Measurements from ENCODE around the gene SRPRB.

Gene SRPRB, protein sequence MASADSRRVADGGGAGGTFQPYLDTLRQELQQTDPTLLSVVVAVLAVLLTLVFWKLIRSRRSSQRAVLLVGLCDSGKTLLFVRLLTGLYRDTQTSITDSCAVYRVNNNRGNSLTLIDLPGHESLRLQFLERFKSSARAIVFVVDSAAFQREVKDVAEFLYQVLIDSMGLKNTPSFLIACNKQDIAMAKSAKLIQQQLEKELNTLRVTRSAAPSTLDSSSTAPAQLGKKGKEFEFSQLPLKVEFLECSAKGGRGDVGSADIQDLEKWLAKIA

DNA sequence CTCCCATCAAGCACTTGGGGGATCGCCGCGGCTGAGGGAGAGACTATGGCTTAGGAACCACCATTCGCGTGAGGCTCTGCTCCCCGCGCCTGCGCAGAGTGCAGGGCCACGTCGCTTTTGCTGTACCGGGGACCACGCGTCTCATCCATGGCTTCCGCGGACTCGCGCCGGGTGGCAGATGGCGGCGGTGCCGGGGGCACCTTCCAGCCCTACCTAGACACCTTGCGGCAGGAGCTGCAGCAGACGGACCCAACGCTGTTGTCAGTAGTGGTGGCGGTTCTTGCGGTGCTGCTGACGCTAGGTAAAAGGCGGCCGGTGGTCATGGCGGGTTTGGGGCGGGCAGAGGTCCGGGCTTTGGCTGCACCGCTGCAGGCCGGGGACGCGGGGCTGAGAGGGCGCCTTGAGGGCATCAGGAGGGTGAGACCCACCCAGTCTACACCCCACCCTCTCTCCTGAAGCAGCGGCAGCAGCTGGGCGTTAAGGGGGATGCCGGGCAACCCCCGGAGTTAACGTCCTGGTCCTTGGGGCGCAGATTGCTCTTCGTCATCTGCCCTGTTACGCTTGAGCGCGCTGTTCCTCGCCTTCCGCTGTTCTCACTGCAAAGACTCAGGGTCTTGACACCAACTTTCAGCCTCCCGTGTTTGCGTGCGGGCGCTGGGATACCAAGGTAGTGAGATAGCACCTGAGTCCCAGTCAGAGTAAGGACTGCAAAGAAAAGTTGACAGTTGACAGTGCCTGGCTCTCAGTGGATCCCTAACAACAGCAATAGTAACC lies at the start of gene SRPRB:
Gene SRPRB (plus strand): TSS at position 114 of the 774 bp plus-strand sequence. CDS start 34 bp downstream, at position 148.
- peak; percentile 75 to 87 for DNase-seq

DNA sequence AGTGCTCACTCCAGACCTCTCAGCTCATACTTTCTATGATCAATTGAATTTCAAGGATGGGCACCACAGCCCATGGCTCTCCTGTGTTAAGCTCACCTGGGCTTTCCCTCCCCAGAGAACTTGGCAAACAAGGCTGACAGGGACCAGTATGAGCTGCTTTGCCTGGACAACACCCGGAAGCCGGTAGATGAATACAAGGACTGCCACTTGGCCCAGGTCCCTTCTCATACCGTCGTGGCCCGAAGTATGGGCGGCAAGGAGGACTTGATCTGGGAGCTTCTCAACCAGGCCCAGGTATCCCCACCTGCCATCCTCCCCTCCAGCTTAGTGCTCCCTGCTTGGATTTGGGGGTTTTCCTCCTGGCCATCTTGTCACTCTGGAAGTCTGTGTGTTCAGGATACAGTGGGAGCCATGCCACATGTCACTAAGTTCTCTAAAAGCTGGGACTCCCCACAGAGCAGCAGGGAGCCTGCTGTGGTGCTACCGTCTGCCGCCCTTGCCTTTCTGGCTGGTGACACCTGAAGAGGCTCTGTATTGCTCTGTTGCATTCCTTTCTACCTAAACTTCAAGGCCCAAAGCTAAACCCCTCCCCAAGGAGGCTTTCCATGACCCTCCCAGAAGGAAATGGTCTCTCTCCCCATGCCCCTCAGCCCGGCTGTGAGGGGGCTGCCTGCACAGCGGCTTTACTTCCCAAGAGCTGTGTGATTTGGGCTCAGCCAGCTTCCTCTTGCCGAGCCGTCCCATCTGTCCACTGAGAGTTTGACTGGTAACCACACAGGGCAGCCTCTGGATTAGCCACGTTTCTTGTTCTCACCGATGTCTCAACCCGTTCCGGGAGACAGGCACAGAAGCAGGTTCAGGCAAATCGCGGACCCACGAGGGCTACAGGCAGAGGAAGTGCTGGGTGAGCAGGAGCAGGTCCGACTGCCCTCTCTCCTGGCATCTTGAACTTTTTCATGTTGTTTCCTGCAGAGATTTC lies 48.6 kb upstream of the SRPRB start:
- no peak for DNase-seq

DNA sequence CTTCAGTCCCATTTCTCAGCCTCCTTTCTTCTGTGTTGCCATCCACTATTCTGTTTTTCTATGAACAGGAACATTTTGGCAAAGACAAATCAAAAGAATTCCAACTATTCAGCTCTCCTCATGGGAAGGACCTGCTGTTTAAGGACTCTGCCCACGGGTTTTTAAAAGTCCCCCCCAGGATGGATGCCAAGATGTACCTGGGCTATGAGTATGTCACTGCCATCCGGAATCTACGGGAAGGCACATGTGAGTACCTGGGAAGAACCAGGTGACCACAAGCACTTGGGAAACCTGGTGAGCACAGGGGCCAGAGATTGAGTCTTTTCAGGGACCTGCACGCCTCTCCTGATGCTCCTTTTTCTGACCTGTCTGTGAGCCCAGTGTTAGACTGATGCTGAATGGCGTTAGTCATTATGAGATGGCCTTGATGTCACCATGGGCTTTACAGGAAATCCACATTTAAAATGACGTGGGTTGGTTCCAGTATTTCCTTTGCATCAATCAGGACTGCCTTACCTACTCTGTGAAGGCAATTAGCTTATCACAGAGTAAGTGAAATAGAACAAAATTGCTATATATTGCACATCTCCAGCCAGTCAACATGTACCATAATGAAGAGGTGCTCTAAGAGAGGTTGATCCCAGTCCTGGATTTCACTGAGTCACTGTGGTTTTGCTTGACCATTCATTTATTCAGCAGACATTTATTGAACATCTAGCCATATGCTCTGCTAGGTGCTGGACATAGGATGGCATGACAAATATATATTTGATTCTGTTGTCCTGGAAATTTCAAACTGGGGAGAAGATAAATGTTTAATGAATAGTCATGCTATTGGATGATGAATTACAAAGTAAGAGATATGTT lies 47.7 kb upstream of the SRPRB start:
- DNase-seq: no peak

DNA sequence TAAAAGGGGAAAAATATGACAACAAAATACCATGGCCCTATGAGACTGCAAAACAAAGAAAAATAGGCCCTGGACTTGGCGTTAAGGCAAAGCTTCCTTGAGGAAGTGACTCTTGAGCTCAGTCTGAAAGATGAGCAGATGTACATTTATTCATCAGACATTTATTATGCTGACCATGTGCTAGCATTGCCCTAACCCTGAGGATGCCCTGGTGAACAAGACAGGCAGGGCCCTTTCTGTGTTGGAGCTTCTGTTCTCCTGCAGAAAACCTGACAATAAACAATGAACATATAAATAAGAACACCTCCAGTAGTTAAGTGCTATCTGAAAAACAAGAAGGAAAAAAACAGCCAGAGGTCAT lies 47.1 kb upstream of the SRPRB start:
- no peak for DNase-seq

DNA sequence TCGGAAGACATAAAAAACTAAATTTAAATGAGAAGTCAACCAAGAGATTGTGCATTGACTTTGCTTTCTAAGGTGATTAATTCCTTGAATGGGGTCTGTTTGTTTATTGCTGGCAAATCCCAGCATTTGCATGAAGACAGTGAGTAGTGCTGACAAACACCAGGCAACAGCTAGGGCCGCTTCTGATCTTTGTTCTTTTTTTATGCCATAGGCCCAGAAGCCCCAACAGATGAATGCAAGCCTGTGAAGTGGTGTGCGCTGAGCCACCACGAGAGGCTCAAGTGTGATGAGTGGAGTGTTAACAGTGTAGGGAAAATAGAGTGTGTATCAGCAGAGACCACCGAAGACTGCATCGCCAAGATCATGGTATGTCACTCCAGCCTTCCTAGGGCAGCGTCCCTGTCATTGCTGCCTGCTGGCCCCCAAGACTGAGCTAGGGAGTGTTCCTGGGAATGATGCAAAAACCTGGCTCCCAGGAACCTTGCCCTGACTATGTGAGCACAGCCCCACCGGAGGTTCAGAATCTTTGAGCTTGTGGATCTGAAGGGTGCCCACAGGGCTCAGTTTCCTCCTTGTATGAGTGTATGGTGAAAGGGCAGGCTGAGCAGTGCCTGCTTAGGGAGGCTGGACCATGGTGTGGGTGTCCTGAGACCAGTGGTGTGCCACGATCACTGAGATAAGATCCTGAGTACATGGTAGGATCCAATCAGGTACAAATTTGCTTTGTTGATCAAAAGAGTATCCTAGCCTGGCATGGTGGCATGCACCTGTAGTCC lies 46.5 kb upstream of the SRPRB start:
- DNase-seq: no peak

DNA sequence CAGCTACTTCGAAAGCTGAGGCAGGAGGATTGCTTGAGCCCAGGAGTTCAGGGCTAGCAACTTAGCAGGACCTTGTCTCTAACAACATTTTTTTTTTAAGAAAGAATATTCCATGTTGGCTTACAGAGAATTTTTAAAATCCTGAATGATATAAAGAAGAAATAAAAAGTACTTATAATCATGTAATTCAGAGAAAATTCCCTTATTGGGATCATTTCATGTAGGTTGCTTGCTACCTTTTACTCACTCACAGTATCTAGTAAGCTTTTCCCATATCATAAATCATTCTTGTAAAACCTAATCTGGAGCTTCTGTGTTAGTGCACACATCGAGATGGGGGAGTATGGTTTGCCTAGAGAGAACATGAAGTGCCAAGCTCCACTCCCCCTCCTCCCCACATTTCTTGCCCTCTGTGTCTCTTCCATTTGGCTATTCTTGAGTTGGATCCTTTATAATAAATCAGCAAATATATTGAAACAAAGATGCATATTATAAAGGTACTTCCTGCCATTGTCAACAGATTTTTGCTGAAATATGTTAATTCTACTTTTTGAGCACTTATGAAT lies 45.8 kb upstream of the SRPRB start:
- DNase-seq: no peak

DNA sequence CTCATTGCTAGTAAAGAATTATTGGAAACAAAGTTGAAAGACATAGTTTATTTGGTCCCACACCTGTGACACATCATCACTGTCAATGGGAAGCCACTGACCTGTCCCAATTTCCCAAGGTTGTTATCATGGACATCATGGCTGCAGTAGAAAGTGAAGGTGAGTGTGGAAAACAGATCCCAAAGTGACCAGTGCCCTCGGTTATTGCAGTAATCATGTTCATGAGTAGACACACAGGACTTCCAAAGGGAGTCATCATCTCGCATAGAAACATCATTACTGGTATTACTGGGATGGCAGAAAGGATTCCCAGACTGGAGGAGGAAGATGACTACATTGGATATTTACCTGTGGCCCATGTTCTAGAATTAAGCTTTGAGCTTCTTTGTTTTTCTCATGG lies 44.7 kb upstream of the SRPRB start:
- DNase-seq: no peak

DNA sequence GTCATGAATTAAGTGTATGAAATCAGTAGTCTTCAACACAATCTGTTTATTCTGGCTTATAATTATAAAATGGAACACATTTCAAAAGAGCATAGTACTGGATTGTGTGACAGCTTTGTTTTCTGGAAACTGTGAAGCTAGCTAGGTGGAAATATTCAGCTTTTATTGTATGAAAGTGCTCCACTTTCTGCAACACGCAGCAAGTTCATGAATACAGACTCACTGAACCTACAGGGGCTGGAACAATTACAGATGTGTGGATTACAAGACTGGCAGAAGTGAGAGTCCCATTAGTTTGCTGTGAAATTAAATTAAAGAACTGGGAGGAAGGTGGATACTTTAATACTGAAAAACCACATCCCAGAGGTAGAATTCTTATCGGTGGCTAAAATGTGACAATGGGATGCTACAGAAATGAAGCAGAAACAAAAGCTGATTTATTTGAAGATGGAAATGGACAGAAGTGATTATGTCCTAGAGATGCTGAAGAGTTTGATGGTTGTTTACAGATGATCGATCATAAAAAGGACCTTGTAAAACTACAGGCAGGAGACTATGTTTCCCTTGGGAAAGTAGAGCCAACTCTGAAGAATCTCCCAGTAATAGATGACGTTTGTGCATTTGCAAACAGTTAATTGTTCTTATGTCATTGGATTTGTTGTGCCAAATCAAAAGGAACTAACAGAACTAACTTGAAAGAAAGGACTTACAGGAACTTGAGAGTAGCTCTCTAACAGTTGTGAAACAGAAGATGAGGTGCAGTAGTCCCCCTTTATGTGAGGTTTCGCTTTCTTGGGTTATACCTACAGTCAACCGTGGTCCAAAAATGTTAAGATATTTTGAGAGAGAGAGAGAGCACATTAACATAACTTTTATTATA lies 43.8 kb upstream of the SRPRB start:
- no peak for DNase-seq

DNA sequence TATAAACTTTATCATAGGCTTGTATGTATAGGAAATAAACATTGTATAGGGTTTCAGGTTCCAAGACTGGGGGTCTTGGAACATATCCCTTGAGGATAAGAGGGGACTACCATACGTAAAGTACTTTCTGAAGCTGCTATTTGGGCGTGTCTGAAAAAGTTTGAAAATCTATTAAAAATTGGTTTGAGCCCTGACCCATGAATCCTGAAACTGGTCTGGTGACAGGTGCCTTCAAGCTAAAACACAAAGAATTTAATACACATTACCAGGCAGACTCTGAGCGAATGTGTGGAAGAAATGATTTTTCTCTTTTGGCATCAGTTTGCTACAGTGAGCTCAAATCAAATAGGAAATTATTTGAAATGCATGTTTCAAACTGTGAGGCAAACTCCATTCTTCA lies 43.1 kb upstream of the SRPRB start:
- no peak for DNase-seq

DNA sequence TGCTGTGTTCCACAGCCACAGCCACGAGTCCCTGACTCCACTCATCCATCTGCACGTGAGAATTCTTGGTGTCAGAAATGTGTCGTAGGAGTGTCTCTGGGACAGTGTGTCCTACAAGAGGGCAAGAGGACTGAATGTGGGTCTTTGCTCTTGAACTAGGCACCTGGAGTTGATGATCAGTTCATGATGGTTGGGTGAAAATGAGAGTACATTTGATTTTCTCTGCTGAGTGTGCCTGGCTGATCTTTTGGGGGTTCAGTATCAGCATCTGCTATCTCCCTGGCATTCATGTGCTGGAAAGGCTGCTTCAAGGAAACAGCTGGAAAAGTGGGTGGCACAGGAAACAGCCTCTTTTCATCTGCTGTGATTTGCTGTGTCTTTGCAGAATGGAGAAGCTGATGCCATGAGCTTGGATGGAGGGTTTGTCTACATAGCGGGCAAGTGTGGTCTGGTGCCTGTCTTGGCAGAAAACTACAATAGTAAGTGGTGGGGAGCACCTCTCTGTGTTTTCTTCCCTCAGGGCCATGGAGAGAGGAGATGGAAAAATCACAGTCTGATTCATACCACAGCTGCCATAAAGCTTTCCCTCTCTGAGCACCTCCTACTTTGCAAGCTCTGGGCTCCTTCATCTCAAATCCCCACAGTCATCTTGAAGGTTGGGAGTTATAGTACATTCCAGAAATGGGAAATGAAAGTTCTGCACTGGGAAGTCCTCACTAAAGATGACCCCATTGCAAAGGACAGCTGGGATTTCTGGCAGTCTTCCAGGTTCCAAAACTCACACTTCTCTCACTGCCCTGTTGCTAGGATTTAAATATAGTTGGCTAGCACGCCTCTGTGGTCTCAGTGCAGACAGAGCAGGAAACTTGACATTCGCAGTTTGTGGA lies 41.6 kb upstream of the SRPRB start:
- no peak for DNase-seq

DNA sequence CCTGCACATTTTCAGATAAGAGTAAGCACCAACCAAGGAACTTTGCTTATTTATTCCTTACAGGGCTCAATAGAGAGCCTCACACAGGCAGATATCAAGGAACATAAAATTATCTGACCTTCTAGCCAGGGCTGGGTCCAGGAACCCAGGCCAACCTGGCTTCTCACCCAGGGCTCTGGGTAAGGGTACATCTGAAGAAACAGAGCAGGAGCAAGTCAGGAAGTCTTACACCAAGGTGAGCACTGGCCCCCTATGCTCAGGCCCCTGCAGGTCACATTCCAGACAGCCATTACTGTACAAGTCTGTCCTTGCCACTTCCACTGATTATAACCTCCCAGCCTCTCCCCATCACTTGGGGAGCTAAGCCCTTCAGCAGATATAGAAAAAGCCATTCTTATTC lies 40.4 kb upstream of the SRPRB start:
- DNase-seq: no peak

DNA sequence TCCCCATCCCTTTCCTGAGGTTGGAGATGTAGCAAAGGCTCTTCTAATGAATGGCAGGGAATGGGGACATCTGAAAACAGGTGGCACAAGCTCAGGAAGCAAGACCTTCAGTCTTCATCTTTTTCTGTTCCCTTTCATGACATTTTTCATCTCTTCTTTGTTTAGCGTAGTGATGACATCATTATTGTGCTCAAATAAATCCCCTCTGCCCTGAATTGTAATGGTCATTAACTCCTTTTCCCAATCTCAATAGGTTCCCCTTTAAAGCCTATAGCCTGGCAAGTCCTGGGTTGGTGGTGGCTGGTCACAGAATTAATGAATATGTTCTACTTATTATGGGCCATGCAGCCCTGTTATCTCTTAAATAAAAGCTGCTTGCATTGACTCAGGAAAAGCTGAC lies 38.0 kb upstream of the SRPRB start:
- no peak for DNase-seq

DNA sequence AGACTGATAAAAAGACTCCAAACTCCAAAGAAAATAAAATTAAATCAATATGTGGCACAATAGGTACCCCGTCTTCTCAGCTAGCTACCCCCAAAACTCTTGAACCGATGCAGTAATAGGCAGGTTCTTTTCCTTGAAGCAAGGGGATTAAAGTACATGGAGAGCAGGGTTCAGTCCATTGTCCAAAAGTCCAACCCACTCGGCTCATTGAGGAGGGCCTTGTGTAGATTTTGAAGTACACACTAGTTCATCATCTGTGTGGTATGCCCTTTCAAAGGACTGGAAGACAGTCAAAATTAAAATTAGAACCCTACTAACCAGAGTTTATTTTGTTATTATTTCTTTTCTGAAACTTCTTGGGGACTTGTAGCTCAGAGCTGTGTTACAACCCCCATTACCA lies 36.1 kb upstream of the SRPRB start:
- DNase-seq: no peak

DNA sequence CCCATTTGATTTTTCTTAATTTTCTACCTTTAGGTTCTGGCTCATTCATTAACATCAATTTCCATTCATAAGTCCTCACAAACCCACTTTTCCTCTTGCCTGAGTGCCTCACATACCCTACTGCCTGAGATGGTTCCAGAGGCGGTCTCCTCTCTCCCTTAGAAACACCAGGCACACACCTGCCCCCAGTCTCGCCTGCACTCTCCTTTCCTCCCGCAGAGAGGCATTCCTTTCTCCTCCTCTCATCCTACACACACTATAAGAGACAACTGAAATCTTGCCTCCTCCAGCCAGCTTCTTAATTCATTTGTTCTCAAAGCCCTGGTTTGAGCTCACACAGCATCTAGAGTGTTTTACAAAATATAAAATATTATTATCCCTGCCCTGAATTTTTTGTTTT lies 31.9 kb upstream of the SRPRB start:
- DNase-seq: no peak

DNA sequence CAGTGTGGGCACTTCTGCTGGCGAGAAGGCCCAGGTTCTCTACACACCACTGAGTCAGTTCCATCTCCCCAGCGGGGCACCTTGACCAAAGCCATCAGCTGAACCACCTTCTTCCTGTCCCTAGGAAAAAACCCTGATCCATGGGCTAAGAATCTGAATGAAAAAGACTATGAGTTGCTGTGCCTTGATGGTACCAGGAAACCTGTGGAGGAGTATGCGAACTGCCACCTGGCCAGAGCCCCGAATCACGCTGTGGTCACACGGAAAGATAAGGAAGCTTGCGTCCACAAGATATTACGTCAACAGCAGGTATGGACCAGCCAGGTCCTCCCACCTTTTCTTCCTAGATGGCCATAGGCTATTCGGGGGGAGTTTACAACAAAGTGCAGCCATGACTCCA lies 30.3 kb upstream of the SRPRB start:
- no peak for DNase-seq

DNA sequence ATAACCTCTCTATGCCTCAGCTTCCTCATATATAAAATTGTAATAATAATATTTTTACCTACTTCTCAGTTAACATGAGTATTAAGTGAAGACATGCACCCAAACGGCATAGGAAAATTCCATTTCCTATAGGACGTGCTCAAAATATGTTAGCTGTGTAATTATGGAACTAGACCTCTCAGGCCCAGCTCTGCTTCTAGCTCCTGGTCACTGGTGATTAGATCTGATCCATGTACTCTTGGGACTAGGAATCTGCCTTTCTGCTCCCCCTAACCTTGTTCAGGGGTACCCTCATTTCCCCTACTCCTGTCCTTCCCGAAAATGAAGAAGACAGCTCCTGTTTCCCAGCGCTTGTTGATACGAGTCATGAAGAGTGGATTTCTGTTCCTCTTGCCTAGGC lies 29.8 kb upstream of the SRPRB start:
- no peak for DNase-seq

DNA sequence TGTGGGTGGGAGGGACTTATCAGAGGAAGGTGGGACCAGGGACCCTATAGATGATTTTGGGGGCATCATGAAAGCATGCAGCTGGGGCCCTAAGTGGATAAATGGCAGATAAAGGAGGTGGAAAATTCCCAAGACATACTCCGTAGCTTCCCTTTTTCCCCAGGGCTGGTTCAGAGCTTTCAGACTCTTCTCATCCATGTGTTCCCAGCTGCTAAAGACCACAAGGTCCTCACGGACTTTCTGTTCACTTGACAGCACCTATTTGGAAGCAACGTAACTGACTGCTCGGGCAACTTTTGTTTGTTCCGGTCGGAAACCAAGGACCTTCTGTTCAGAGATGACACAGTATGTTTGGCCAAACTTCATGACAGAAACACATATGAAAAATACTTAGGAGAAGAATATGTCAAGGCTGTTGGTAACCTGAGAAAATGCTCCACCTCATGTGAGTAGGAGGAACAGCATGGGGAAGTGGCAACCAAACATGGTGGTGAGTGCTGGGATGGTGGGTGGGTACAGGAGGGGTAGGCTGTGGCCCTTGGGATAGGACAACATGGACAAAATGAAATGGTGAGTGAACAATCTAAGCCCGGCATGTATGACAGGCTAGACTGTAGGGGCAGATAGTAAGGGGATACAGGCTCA lies 28.7 kb upstream of the SRPRB start:
- DNase-seq: no peak

DNA sequence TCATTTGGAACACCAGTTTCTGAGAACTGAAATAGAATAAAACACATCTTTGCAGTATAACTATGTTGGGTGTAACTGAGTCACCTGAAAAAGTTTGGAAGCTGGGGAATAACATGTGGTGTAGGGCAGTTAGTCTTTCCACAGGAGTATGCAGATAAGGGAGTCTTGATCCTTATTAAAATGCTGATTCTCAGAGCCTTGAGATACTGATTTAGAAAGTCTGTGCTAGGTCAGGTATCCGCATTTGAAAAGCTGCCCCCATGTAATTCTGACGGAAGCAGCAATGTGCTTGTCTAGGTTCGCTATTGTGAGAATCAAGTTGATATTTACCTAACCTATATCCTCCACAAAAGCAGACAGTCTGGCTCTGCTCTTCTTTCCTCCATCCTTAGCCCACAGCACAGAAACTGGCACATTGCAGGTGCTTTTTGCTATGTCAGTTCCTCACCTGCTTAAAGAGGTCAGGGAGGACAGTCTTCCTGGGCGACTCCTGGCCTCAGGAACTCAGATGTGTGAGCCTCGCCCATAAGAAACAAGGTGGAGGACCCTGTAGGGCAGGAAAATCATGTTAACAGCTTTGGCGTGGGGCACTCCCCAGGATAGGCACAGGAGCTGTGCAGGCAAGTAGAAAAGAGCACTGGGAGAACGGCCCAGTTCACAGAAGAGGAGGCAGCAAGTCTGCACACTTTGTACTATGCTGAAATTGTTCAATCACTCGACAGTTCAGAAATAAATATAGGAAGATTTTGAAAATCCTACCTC lies 27.6 kb upstream of the SRPRB start:
- no peak for DNase-seq

Measured in bone marrow (tissue), 2 donors.